GM21786 (cell line): ENCODE data around the gene SEC16A.

Experiments
- ATAC-seq: cut with Tn5 transposase; IDR thresholded peaks from one replicate; pipeline ENCODE4 v1.9.1; 2021; ENCODE audit not compliant: unreplicated experiment

SEC16A gene

DNA sequence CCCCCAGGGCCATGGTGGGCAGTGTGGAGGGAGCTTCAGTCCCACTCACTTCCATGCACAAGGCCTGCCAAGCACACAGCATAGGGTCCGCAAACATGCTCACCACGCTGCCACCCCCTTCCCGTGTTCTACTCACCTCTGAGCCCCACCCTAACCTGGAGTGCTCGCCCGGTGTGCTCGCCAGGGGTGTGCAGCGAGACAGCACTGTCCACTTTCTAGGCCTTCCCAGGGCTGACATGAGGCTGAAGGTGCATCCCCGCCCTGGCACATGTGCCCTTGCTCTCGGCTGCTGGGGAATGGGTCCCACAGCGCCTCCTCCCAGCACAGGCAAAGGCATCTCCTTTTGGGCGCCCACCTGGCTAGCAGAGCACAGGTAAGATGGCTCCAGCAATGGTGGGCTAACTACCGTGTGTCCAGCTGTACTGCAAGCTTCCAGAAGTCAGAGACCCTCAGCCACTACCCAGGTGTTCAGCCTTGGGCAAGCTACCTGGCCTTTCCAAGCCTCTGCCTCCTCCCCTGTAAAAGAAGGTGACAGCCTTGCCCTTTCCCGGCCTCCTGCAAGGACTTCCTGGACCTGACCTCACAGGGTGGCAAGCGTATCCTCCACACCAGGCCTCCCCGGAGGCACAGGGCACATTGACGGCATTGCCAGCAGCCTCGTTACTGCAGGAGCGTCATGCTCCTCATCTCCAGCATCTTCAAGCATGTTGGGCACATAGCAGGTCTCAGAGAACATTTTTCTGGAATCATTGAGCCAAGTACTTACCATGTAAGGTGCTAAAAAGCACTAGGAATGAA, 4.2 kb upstream of the SEC16A start:
- ATAC-seq: no peak

DNA sequence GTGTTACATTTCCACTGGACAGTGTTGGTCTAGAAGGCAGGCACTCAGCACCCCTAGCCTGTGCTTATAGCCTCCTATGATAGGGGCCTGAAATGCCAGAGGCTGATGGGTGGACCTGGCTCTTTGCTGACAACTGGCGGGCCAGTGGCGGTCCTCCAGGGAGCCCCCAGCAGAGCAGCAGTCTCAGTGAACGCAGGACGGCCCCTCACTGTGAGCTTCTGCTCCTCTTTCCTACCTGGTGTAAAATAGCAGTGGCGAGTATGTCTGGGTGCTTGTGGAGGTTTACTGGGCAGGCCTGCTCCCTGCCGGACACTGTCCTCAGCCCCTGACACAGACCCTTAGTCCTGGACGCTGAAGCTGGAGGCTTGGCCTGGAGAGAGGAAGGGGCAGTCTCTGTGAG, 3.3 kb upstream of the SEC16A start:
- ATAC-seq: no peak

GRCh38 chr9:136485049-136486045, 2.5 kb upstream of the SEC16A start:
- ATAC-seq: no peak

GRCh38 chr9:136484153-136485048, 1.6 kb upstream of the SEC16A start:
- no peak for ATAC-seq

DNA sequence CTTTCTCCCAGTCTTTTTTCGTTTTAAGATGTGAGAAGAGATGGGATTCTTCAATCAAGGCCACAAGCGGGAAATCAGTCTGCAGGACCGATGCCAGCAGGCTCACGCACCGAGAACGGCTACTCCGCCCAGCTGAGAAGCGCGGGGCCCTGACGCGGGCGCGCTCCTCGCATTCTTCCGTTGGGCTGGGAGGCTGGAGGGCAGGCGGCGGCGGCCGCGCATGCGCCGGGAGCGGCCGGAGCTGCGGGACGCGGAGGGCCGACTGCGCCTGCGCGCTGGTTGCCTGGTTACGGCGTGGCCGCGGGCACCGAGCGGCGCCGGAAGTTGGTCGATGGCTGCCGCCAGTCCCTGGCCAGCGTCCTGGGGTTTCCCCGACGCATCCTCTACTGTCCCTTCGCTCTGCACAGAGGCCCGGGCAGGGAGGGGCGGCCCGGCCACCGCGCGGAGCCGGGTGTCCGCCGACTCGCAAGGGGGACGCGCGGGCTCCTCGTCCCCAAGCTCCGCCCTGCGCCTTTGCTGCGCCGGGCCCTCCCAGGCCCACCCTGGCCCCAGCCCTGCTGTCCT, 831 bp upstream of the SEC16A start:
- ATAC-seq: peak; percentile 54

GRCh38 chr9:136482046-136482792, 621 bp downstream of the SEC16A start:
- no peak for ATAC-seq

DNA sequence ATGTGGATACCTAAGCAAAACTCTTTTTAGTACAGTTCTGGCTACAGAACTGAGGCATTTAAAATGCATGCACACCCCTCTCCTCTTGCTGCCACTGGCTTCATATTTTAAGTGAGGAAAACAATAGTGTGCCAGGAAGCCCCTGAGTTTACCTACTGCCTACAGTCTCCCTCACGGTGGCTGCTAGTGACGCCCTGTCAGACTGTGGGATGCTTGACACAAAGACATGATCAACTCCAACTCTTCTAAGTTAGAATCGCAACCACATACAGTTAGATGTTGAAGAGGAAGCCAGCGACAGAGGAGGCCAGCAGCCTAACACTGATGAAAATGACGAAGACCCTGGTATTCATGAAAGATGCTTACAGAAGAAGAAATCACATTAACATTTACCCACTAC, 1.3 kb downstream of the SEC16A start:
- no peak for ATAC-seq

GRCh38 chr9:136476369-136477150, 6.3 kb downstream of the SEC16A start:
- no peak for ATAC-seq

DNA sequence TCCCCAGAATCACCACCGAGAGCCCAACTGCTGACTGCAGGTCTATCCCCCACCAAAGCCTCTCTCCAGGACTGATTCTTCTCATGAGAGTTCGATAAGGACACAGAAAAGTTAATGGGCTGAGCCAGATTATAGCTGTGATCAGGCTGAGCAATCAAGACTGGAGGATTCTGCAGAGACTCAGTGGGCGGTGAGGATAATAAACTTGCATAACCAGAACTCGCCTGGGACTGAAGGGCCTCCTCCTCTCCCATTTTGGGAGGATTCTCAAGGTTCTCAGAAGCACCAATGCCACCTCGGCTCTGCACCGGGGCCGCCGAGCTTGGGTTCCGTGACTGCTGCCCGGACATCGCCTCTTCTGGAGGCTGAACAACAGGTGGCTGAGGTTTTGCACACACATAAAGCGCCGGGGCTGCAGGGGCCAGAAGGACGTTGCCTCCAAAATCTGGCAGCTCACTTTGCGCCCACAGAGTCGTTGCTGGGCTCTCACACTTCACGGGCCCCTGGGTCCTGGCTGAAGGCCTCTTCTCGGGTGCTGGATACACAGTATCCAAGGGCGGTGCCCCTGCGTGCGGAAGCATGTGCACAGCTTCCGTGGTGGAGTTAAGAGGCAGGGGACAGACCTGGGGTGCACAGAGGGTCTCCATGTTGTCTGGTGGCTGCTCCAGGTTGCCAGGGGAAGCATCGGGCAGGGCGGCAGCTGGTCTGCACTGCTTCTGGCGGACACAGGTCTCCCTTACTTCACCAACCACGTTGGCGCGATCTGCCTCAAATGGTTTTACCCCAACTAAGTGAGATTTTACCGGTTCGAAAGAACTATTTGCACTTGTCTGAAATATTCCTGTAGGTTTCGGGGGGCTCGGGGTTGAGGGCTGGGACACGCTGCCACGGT, 7.6 kb downstream of the SEC16A start:
- no peak for ATAC-seq

DNA sequence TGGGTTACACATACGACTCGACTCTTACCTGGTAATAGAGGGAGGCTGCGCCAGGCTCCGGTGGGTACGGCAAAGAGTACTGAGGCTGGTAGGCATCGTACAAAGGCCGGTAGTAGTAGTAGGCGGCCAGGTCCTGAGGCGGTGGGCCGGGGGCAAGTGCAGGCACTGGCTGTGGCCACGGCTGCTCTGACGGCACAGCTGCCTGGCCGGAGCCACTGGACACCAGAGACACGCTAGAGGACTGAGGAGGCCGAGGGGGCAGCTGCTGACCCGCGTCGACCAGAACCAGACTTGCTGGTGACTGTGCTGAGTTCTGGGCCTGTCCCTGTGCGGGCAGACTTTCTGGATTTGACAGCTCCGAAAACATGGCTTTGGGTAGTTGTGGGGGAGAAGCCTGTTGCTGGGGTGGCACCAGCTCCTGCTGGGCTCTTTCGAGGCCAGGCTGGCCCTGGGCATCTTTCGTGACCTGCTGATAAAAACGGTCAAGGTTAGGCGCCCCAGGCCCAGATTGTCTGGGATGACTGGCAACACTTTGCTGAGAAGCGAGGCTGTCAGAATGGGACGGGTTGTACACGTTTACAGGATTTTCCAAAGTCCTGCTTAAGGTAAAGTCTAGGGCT, 8.7 kb downstream of the SEC16A start:
- no peak for ATAC-seq

DNA sequence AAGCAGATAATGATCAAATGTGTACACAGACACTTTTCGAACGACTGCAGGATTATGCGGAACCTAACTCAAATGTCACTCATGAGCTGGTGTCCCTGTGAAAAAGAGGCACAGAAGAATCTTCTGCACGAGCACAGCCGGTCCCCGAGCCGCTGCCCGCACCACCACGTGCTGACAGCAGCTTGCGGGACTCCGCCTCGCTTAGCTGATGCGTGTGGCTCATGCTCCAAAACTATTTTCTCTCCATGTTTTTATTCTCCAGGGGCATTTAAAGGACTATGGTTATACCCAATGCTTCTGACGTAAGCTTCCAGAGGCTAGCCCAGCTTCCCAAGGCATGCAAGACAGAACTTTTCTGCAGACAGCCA, 9.5 kb downstream of the SEC16A start:
- ATAC-seq: no peak

DNA sequence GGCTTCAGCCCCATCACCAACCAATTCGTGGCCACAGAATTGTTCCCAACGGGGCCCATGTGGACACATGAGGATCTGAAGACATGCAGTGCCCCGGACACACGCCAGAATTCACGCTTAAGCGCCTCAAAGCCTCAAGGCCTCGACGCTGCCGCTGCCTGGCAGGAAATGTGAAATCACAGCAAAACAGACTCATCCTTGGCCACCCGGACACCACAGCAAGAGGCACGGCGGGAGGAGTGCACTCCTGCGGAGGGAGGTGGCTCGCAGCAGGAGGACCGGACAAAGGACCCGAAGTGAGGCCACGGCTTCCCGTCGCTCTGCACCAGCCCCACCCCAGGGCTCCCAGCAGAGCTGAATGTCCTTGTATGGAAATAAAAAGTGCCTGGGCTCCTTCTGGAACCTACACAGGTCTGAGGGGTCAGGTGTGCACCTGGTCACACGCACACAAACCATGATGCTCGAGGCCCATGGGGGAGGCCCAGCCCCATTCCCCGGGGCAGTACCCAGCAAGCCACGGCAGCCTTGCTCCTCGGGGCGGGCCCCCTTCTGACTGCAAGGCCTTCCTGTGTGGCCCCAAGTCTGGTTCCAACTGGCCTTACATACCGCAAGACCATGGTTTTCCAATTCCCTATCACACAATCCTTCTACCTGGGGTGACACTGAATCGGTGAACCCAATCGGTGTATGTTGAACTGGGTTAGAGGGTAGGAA, 10.0 kb downstream of the SEC16A start:
- no peak for ATAC-seq

- no peak for ATAC-seq
These were observed 10.9 kb downstream of the SEC16A start for GRCh38 chr9:136471802-136472487.

GRCh38 chr9:136470792-136471469, 11.9 kb downstream of the SEC16A start:
- no peak for ATAC-seq

- no peak for ATAC-seq
These were observed 12.5 kb downstream of the SEC16A start for GRCh38 chr9:136470356-136470755.

- no peak for ATAC-seq
These were observed 15.1 kb downstream of the SEC16A start for GRCh38 chr9:136467766-136468165.
